ENCODE results near the gene CES5A.

- no peak for TF ChIP-seq CTCF (IDR thresholded peaks at IDR 0.05 in 4 of 5, conservative IDR thresholded peaks at IDR 0.05 in 1 of 5)
- TF ChIP-seq POLR2A (IDR thresholded peaks at IDR 0.05) = no peak
These were observed 7.0 kb downstream of the CES5A start for GRCh38 chr16:55868137-55868536.
